Lower leg skin (tissue), 3 donors: ENCODE measurements around the gene SPSB3.
"Not testable (repeated sequence)": the region's sequence is repeated elsewhere in the genome, so short reads cannot be mapped to it uniquely, and the experiment has no call there.

ENCODE experiments used
- POLR2A ChIP-seq, 2 donors: fragments of 450-650 bp; IDR thresholded peaks; one replicate each; pipeline ENCODE4 v1.6.1; 2016 to 2017; ENCODE audit warnings: antibody characterized with exemption in 2 of 2, mild to moderate bottlenecking in 1 of 2, moderate library complexity in 1 of 2
- TF ChIP-seq, protein P1 (sequence below), 3 donors: fragments of 450-650 bp; IDR thresholded peaks; one replicate each; pipeline ENCODE4 v1.5.1; 2016; ENCODE audit warnings: antibody characterized with exemption in 3 of 3, mild to moderate bottlenecking in 3 of 3, moderate library complexity in 2 of 3

DNA sequence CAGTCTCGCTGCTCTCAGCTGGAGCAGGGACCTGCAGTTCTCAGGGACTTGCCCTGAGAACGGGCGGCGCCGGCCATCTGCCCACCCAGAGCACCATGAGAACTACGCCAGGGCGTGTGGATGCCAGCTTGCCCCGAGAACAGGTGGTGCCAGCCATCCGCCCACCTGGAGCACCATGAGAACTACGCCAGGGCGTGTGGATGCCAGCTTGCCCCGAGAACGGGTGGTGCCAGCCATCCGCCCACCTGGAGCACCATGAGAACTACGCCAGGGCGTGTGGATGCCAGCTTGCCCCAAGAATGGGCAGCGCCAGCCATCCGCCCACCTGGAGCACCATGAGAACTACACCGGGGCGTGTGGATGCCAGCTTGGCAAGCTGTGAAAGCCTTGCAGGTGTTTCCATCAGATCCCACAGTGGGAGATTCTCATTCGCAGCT, 49.8 kb downstream of the SPSB3 start:
- TF ChIP-seq, protein P1, sequence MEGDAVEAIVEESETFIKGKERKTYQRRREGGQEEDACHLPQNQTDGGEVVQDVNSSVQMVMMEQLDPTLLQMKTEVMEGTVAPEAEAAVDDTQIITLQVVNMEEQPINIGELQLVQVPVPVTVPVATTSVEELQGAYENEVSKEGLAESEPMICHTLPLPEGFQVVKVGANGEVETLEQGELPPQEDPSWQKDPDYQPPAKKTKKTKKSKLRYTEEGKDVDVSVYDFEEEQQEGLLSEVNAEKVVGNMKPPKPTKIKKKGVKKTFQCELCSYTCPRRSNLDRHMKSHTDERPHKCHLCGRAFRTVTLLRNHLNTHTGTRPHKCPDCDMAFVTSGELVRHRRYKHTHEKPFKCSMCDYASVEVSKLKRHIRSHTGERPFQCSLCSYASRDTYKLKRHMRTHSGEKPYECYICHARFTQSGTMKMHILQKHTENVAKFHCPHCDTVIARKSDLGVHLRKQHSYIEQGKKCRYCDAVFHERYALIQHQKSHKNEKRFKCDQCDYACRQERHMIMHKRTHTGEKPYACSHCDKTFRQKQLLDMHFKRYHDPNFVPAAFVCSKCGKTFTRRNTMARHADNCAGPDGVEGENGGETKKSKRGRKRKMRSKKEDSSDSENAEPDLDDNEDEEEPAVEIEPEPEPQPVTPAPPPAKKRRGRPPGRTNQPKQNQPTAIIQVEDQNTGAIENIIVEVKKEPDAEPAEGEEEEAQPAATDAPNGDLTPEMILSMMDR (IDR thresholded peaks at IDR 0.05): not testable (repeated sequence)
- not testable (repeated sequence) for TF ChIP-seq POLR2A (IDR thresholded peaks at IDR 0.05)
